Measurements from ENCODE around the gene PTK6. TPM values are rescaled to one million over a fixed set of nuclear protein-coding genes. Genes with fewer than 3 reads are reported as not detected.

Gene PTK6
- total and polyA plus RNA-seq, 2 donors (not counting 1 experiment from before 2014, with no cell fraction given), result 0.17 TPM; not detected in 1

- H3K27ac ChIP-seq (ENCODE audit: insufficient read depth, low read length), result no peak overlapping the region
- TF ChIP-seq CTCF (conservative IDR thresholded peaks at IDR 0.05 in 1 of 2, IDR thresholded peaks at IDR 0.05 in 1 of 2; ENCODE audit: low read depth in 1 of 2, low read length in 2 of 2) (no peak), EZH2 (IDR thresholded peaks at IDR 0.05; ENCODE audit: low read length, missing control alignments) (no peak)
- H3K79me2 ChIP-seq (ENCODE audit: control insufficient read depth, insufficient read depth, low read length), result peaks cover 14% of the 10 kb centered on the region
- no peaks in the 10 kb centered on the region for H3K27me3 ChIP-seq (ENCODE audit: control insufficient read depth, insufficient read depth, low read length)
- H3K4me1 ChIP-seq (ENCODE audit: control insufficient read depth, extremely low read depth, insufficient read depth, low read length), result peaks cover 2% of the 10 kb centered on the region
- no peaks in the 10 kb centered on the region for H4K20me1 ChIP-seq (ENCODE audit: control insufficient read depth, extremely low read depth, insufficient read depth, low read length)
- H3K9me3 ChIP-seq (ENCODE audit: control insufficient read depth, insufficient read depth, low read depth, low read length), result no peaks in the 10 kb centered on the region
- peak overlapping the region; percentile 20 to 92 (median 38) for H3K4me3 ChIP-seq (replicated peaks in 1 of 4; ENCODE audit: control extremely low read depth in 1 of 4, insufficient read depth in 1 of 4, low read depth in 3 of 4, low read length in 4 of 4)
- DNase-seq (ENCODE audit: low read depth in 2 of 2), result no peak
- H3K36me3 ChIP-seq (ENCODE audit: control insufficient read depth, insufficient read depth, low read length), result peaks cover 5% of the 10 kb centered on the region
- H3K4me2 ChIP-seq (ENCODE audit: extremely low read depth, insufficient read depth, low read length), result peak overlapping the region; percentile 87
- H2AFZ ChIP-seq (ENCODE audit: low read length), result no peak overlapping the region
- no peak overlapping the region for H3K9ac ChIP-seq (ENCODE audit: insufficient read depth, low read length)
These were observed 14.9 kb downstream of the PTK6 start for GRCh38 chr20:63522091-63522868.

- no peak for DNase-seq (ENCODE audit: low read depth in 2 of 2)
- no peak overlapping the region for H2AFZ ChIP-seq (ENCODE audit: low read length)
- peak overlapping the region; percentile 79 for H3K27ac ChIP-seq (ENCODE audit: insufficient read depth, low read length)
- TF ChIP-seq CTCF (conservative IDR thresholded peaks at IDR 0.05 in 1 of 2, IDR thresholded peaks at IDR 0.05 in 1 of 2; ENCODE audit: low read depth in 1 of 2, low read length in 2 of 2) (no peak), EZH2 (IDR thresholded peaks at IDR 0.05; ENCODE audit: low read length, missing control alignments) (no peak)
- peaks cover 2% of the 10 kb centered on the region for H3K4me1 ChIP-seq (ENCODE audit: control insufficient read depth, extremely low read depth, insufficient read depth, low read length)
- peaks cover 14% of the 10 kb centered on the region for H3K79me2 ChIP-seq (ENCODE audit: control insufficient read depth, insufficient read depth, low read length)
- H3K4me3 ChIP-seq (replicated peaks in 1 of 4; ENCODE audit: control extremely low read depth in 1 of 4, insufficient read depth in 1 of 4, low read depth in 3 of 4, low read length in 4 of 4), result peak overlapping the region; percentile 69 to 92 (median 92)
- no peaks in the 10 kb centered on the region for H3K27me3 ChIP-seq (ENCODE audit: control insufficient read depth, insufficient read depth, low read length)
- H4K20me1 ChIP-seq (ENCODE audit: control insufficient read depth, extremely low read depth, insufficient read depth, low read length), result no peaks in the 10 kb centered on the region
- H3K36me3 ChIP-seq (ENCODE audit: control insufficient read depth, insufficient read depth, low read length), result peaks cover 5% of the 10 kb centered on the region
- H3K9ac ChIP-seq (ENCODE audit: insufficient read depth, low read length), result peak overlapping the region; percentile 81
- peak overlapping the region; percentile 75 for H3K4me2 ChIP-seq (ENCODE audit: extremely low read depth, insufficient read depth, low read length)
- H3K9me3 ChIP-seq (ENCODE audit: control insufficient read depth, insufficient read depth, low read depth, low read length), result no peaks in the 10 kb centered on the region
These were observed 15.6 kb downstream of the PTK6 start for GRCh38 chr20:63521602-63522001.

- peak; percentile 50 to 65 for DNase-seq (ENCODE audit: low read depth in 2 of 2)
- H3K9ac ChIP-seq (ENCODE audit: insufficient read depth, low read length), result peak overlapping the region; percentile 81
- no peaks in the 10 kb centered on the region for H3K27me3 ChIP-seq (ENCODE audit: control insufficient read depth, insufficient read depth, low read length)
- peak overlapping the region; percentile 69 to 92 (median 92) for H3K4me3 ChIP-seq (replicated peaks in 1 of 4; ENCODE audit: control extremely low read depth in 1 of 4, insufficient read depth in 1 of 4, low read depth in 3 of 4, low read length in 4 of 4)
- H3K4me1 ChIP-seq (ENCODE audit: control insufficient read depth, extremely low read depth, insufficient read depth, low read length), result peaks cover 2% of the 10 kb centered on the region
- H3K9me3 ChIP-seq (ENCODE audit: control insufficient read depth, insufficient read depth, low read depth, low read length), result no peaks in the 10 kb centered on the region
- H3K4me2 ChIP-seq (ENCODE audit: extremely low read depth, insufficient read depth, low read length), result peak overlapping the region; percentile 75
- H3K79me2 ChIP-seq (ENCODE audit: control insufficient read depth, insufficient read depth, low read length), result peaks cover 14% of the 10 kb centered on the region
- H3K27ac ChIP-seq (ENCODE audit: insufficient read depth, low read length), result peak overlapping the region; percentile 79
- H3K36me3 ChIP-seq (ENCODE audit: control insufficient read depth, insufficient read depth, low read length), result peaks cover 5% of the 10 kb centered on the region
- no peaks in the 10 kb centered on the region for H4K20me1 ChIP-seq (ENCODE audit: control insufficient read depth, extremely low read depth, insufficient read depth, low read length)
- H2AFZ ChIP-seq (ENCODE audit: low read length), result no peak overlapping the region
- TF ChIP-seq EZH2 (IDR thresholded peaks at IDR 0.05; ENCODE audit: low read length, missing control alignments), result no peak
- no peak for TF ChIP-seq CTCF (conservative IDR thresholded peaks at IDR 0.05 in 1 of 2, IDR thresholded peaks at IDR 0.05 in 1 of 2; ENCODE audit: low read depth in 1 of 2, low read length in 2 of 2)
These were observed 16.1 kb downstream of the PTK6 start for GRCh38 chr20:63520934-63521601.

All from fibroblast of lung (primary cell).